Activated CD8-positive, alpha-beta T cell treated with anti-CD3 and anti-CD28 coated beads for 36 hours (primary cell): ENCODE measurements around the gene SACM1L. TPM values are rescaled to one million over a fixed set of nuclear protein-coding genes. Genes with fewer than 3 reads are reported as not detected.

Source experiments
- ATAC-seq: fragments of 200-7000 bp; cut with Tn5 transposase; one replicate; pipeline ENCODE4 v1.10.0; 2021; ENCODE audit warnings: mild to moderate bottlenecking, moderate library complexity
- CTCF ChIA-PET: fragments of 350-600 bp; sonication (Branson Sonifier 250); formaldehyde crosslinking; loops from one replicate; lab custom pipeline; 2021; ENCODE audit warnings: antibody characterized with exemption; lab: Charles Lee
- POLR2A ChIA-PET: fragments of 350-600 bp; sonication (Branson Sonifier 250); formaldehyde crosslinking; loops from one replicate; lab custom pipeline; 2021; ENCODE audit warnings: antibody characterized with exemption; lab: Charles Lee
- DNase-seq: peaks from one replicate; pipeline ENCODE4 v3.0.0-alpha.2; 2020
- H3K27ac Mint-ChIP-seq: one replicate; pipeline ENCODE4 v1.8.0; 2021; ENCODE audit warnings: mild to moderate bottlenecking, mixed read lengths
- H3K27me3 Mint-ChIP-seq: one replicate; pipeline ENCODE4 v1.8.0; 2021; ENCODE audit warnings: mixed read lengths
- H3K36me3 Mint-ChIP-seq: one replicate; pipeline ENCODE4 v1.8.0; 2021; ENCODE audit warnings: low read depth, mixed read lengths
- H3K4me1 Mint-ChIP-seq: one replicate; pipeline ENCODE4 v1.8.0; 2021; ENCODE audit warnings: low read depth, mixed read lengths
- H3K4me3 Mint-ChIP-seq: one replicate; pipeline ENCODE4 v1.8.0; 2021; ENCODE audit warnings: mild to moderate bottlenecking, moderate library complexity, mixed read lengths
- H3K9me3 Mint-ChIP-seq: one replicate; pipeline ENCODE4 v1.8.0; 2021; ENCODE audit warnings: mixed read lengths
- intact Hi-C: fragments of 100-400 bp; cut with micrococcal nuclease; formaldehyde crosslinking; loops from one replicate; pipeline ENCODE4 v1.10.0; 2022
- total RNA-seq, 2 experiments: library from RNA; stranded (reverse); gene quantifications; one replicate each; pipeline ENCODE4 v1.2.3, GENCODE V29; 2021
- TF ChIP-seq, protein P1 (sequence below): fragments of 200-600 bp; IDR thresholded peaks from one replicate; pipeline ENCODE4 v1.8.0; 2022; ENCODE audit warnings: antibody characterized with exemption, mild to moderate bottlenecking

The SACM1L gene
- total RNA-seq, 2 experiments from 2014 or later = 52.6 to 56.0 TPM

DNA sequence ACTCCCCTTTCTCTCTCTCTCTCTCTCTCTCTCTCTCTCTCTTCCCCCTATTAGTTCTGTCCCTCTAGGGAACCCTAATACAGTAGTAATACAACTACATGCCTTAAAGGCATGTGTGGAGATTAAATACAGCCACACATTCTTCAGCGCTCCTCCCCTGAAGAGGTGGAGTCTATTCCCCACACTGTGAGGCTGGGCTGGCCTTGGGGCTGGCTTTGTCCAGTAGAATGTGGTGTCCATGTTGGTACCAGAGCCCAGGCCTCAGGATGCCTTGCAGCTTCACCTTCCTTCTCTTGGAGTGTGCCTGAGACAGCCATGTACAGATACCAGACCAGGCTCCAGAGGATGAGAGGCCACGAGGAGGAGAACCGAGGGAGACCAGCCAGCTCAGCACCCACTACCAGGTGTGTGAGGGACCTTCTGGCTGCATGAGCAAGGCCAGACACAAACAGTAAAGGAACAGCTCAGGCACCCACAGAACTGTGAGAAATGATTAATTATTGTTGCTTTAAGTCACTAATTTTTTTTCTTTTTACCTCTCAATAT lies 96.5 kb downstream of the SACM1L start:
- ChIA-PET POLR2A (no interaction called here), CTCF (no interaction called here)
- intact Hi-C loops = no loop called here
- TF ChIP-seq, protein P1, sequence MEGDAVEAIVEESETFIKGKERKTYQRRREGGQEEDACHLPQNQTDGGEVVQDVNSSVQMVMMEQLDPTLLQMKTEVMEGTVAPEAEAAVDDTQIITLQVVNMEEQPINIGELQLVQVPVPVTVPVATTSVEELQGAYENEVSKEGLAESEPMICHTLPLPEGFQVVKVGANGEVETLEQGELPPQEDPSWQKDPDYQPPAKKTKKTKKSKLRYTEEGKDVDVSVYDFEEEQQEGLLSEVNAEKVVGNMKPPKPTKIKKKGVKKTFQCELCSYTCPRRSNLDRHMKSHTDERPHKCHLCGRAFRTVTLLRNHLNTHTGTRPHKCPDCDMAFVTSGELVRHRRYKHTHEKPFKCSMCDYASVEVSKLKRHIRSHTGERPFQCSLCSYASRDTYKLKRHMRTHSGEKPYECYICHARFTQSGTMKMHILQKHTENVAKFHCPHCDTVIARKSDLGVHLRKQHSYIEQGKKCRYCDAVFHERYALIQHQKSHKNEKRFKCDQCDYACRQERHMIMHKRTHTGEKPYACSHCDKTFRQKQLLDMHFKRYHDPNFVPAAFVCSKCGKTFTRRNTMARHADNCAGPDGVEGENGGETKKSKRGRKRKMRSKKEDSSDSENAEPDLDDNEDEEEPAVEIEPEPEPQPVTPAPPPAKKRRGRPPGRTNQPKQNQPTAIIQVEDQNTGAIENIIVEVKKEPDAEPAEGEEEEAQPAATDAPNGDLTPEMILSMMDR = no peak
- Mint-ChIP-seq H3K27ac (no peak overlapping the region), H3K27me3 (peaks cover 2% of the 10 kb centered on the region), H3K4me3 (no peak overlapping the region), H3K4me1 (no peaks in the 10 kb centered on the region), H3K9me3 (peaks cover 9% of the 10 kb centered on the region), H3K36me3 (no peaks in the 10 kb centered on the region)
- ATAC-seq = no peak
- no peak for DNase-seq

DNA sequence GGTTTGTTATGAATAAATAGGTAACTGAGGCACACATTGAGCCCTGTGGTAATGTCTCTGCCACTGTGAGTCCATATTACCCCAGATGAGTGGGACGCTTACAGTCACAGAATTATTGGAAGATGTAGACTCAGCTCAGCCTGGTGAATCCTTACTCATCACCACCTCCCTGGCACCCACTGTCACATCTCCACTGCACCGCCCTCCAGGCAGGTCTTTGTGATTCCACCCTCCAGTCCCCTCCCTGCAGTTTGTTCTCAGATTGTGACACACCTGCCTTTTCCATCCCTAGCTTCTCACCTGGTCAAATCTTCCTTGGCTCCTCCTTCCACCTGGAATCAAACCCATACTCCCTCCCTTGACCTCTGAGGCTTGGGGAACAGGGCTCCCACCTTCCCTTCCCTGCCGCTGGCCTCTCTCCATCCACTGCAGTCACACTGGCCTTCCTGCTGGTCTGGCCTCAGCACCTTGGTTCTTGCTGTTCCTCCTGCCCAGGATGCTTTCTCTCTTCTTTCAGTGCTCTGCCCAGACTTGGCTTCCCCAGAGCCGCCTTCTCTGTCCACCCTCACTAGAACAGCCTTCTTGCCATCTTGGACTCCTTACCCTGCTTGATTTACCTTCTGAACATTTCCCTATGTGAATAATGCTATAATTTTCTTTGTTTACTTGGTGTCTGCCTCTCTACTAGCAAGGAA lies 97.8 kb downstream of the SACM1L start:
- Mint-ChIP-seq H3K27ac (no peak overlapping the region), H3K4me3 (no peak overlapping the region), H3K9me3 (peaks cover 9% of the 10 kb centered on the region), H3K4me1 (no peaks in the 10 kb centered on the region), H3K27me3 (peaks cover 2% of the 10 kb centered on the region), H3K36me3 (no peaks in the 10 kb centered on the region)
- TF ChIP-seq, protein P1 = no peak
- CTCF ChIA-PET = no interaction called here
- intact Hi-C loops = no loop called here
- POLR2A ChIA-PET = no interaction called here
- DNase-seq (no peak), ATAC-seq (no peak)

DNA sequence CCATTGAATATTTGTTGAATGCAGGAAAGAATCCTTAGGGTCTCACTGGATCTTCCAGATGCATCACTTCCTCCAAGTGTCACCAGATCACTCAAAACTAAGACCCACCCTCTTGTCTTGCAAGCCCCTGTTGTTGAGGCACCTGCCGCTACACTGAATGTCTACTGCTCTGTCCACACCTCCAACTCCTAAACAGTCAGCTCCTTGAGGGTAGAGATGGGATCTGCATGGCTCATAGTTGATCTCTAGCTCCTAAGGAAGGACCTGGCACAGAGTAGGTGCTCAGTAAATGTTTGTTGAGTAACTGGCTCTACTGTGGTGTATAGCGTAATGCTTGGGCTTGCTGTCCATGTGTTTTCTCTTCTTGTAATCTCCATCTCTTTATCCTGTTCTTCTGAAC lies 98.4 kb downstream of the SACM1L start:
- H3K27me3 Mint-ChIP-seq = peaks cover 2% of the 10 kb centered on the region
- H3K36me3 Mint-ChIP-seq = no peaks in the 10 kb centered on the region
- CTCF ChIA-PET = no interaction called here

DNA sequence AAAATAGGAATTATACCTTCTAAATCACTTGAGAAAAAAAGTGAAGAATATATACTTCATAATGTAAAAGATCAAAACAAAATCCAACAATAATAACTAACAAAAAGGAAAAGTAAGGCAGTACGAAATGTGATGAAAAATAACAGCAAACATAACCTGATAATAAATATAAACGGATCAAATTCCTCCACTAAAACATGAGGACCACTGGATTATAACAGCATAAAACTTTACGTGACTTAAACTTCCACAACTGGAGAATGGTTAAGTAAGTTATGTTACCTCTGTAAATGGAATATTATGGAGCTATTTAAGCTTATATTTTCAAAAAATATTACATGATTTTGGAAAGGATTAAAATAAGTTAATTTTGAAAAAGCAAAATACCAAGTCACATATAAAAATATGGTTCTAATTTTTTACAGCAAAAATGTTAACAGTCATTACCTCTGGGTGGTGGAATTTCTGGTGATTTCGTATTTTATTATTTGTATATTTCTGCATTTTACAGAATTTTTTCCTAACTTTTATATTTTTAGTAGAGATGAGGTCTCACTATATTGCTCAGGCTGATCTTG lies 100.1 kb downstream of the SACM1L start:
- ChIA-PET POLR2A (no interaction called here), CTCF (no interaction called here)
- intact Hi-C loops = no loop called here
- H3K9me3 Mint-ChIP-seq = peaks cover 9% of the 10 kb centered on the region
- DNase-seq = no peak
- no peak overlapping the region for H3K27ac Mint-ChIP-seq
- no peak overlapping the region for H3K4me3 Mint-ChIP-seq
- H3K4me1 Mint-ChIP-seq = no peaks in the 10 kb centered on the region
- no peaks in the 10 kb centered on the region for H3K36me3 Mint-ChIP-seq
- TF ChIP-seq, protein P1 = no peak
- no peak for ATAC-seq
- peaks cover 11% of the 10 kb centered on the region for H3K27me3 Mint-ChIP-seq

More for the DNA sequence above, 98.4 kb downstream of the SACM1L start:
- Mint-ChIP-seq H3K4me1 (no peaks in the 10 kb centered on the region), H3K9me3 (peaks cover 9% of the 10 kb centered on the region), H3K27ac (no peak overlapping the region), H3K4me3 (no peak overlapping the region)
- no peak for DNase-seq
- ATAC-seq = no peak
- intact Hi-C loops = no loop called here
- POLR2A ChIA-PET = interaction anchor here (0.6 kb wide), 1 partner anchor 52 kb away, joined by 3 read pairs; no protein-coding TSS in a partner anchor
- TF ChIP-seq, protein P1 = no peak

DNA sequence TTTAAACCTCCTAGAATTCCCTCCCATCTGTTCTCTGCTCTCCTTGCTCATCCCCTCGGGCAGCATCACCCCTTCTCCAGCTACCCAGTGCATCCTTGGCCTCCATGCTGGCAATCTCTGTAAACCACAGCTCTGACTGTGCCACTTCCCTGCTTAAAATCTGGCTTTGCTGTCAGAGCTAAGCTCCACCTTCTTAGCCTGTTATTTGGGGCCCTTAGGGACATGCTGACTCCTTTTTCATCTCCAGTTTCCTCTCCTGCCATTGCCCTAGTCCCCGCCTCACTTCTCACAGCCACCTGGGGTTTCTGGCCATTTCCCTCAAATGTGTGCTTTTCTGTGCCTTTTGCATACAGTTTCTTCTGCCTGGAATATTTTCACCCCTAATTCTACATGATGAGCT lies 101.4 kb downstream of the SACM1L start:
- Mint-ChIP-seq H3K4me3 (no peak overlapping the region), H3K9me3 (peaks cover 9% of the 10 kb centered on the region), H3K36me3 (no peaks in the 10 kb centered on the region), H3K27ac (no peak overlapping the region), H3K27me3 (peaks cover 21% of the 10 kb centered on the region), H3K4me1 (peaks cover 3% of the 10 kb centered on the region)
- DNase-seq = no peak
- CTCF ChIA-PET = interaction anchor here (1.2 kb wide), 1 partner anchor 10 kb away, joined by 3 read pairs; no protein-coding TSS in a partner anchor
- TF ChIP-seq, protein P1 = no peak
- ATAC-seq = no peak
- POLR2A ChIA-PET = no interaction called here
- intact Hi-C loops = no loop called here
